SK-N-SH (cell line): ENCODE data around the gene PER1.
A peak's percentile ranks its signal among the peaks of the same experiment; 100 is the strongest.

Experiments used
- EP300 ChIP-seq, 2 experiments: IDR thresholded peaks; 2 replicates each; pipeline versions ENCODE4 v1.4.0 to v1.6.1; 2012; ENCODE audit warnings: borderline replicate concordance in 1 of 2, low read depth in 1 of 2, low read length in 1 of 2
- FOXM1 ChIP-seq: IDR thresholded peaks from 2 replicates; pipeline ENCODE4 v1.4.0; 2012; ENCODE audit warnings: low read depth, mild to moderate bottlenecking
- POLR2AphosphoS5 ChIP-seq: IDR thresholded peaks from 2 replicates; pipeline ENCODE4 v1.6.1; 2012; ENCODE audit warnings: low read depth, low read length
- RCOR1 ChIP-seq: fragments of 150-350 bp; IDR thresholded peaks from 2 replicates; pipeline ENCODE4 v1.6.1; 2017; ENCODE audit warnings: antibody characterized with exemption, low read length
- SMC3 ChIP-seq: IDR thresholded peaks from 2 replicates; pipeline ENCODE4 v1.6.1; 2012; ENCODE audit warnings: low read depth, low read length, improper control_type of control experiment
- TCF12 ChIP-seq: IDR thresholded peaks from 2 replicates; pipeline ENCODE4 v1.4.0; 2012
- TF ChIP-seq, protein P1 (sequence below): fragments of 200-600 bp; sonication (generic); IDR thresholded peaks from 2 replicates; pipeline ENCODE4 v1.6.1; 2017; ENCODE audit warnings: antibody characterized with exemption, mild to moderate bottlenecking, moderate library complexity
- TF ChIP-seq, protein P2 (sequence below): IDR thresholded peaks from 2 replicates; pipeline ENCODE4 v1.6.1; 2012; ENCODE audit warnings: mild to moderate bottlenecking, low read depth, low read length, moderate library complexity

DNA sequence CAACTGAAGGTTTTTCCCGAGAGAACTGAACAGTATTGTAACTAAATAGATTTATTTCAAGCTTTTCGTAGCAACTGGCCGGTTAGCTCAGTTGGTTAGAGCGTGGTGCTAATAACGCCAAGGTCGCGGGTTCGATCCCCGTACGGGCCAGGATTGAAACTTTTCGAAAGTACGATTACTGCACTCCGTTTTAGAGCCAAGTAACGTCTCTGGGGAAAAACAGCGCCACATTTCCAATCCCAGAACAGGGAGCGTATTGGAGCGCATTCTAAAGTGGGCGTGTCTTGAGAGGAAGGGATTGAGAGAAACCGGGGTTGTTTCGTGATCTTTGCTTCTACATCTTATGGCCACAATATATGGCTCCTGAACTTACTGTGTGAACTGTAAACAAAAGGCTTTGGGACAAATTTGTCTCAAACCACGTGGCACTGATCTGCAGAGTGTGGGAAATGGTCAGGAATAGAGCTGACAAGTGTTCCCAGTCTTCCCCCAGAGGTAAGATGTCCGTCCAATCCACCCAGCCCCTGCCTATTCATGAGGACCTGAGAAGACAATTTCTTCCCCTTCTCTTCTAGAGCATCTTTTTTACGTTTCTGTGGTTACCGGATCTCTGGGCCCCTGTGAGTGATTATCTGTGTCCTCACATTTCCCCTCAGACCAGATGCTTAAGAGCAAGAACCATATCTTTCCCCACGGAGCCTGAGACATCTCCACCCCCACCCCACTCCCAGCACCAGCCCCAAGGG, 35.5 kb upstream of the PER1 start:
- TF ChIP-seq, protein P1, sequence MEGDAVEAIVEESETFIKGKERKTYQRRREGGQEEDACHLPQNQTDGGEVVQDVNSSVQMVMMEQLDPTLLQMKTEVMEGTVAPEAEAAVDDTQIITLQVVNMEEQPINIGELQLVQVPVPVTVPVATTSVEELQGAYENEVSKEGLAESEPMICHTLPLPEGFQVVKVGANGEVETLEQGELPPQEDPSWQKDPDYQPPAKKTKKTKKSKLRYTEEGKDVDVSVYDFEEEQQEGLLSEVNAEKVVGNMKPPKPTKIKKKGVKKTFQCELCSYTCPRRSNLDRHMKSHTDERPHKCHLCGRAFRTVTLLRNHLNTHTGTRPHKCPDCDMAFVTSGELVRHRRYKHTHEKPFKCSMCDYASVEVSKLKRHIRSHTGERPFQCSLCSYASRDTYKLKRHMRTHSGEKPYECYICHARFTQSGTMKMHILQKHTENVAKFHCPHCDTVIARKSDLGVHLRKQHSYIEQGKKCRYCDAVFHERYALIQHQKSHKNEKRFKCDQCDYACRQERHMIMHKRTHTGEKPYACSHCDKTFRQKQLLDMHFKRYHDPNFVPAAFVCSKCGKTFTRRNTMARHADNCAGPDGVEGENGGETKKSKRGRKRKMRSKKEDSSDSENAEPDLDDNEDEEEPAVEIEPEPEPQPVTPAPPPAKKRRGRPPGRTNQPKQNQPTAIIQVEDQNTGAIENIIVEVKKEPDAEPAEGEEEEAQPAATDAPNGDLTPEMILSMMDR, result peak; percentile 21
- TF ChIP-seq TCF12 (peak; percentile 23; the same call in 1 of the 2 replicates), POLR2AphosphoS5 (peak; percentile 88), EP300 (IDR thresholded peaks at IDR 0.05; ENCODE audit: borderline replicate concordance in 1 of 2, low read depth in 1 of 2, low read length in 1 of 2) (0 out of 4 replicates have a peak, but pooled peaks of 1 of the 2 experiments have one; percentile 44), RCOR1 (peak; percentile 77), SMC3 (0 out of 2 replicates have a peak, but pooled peaks have one; percentile 7), FOXM1 (no peak)
- TF ChIP-seq, protein P2, sequence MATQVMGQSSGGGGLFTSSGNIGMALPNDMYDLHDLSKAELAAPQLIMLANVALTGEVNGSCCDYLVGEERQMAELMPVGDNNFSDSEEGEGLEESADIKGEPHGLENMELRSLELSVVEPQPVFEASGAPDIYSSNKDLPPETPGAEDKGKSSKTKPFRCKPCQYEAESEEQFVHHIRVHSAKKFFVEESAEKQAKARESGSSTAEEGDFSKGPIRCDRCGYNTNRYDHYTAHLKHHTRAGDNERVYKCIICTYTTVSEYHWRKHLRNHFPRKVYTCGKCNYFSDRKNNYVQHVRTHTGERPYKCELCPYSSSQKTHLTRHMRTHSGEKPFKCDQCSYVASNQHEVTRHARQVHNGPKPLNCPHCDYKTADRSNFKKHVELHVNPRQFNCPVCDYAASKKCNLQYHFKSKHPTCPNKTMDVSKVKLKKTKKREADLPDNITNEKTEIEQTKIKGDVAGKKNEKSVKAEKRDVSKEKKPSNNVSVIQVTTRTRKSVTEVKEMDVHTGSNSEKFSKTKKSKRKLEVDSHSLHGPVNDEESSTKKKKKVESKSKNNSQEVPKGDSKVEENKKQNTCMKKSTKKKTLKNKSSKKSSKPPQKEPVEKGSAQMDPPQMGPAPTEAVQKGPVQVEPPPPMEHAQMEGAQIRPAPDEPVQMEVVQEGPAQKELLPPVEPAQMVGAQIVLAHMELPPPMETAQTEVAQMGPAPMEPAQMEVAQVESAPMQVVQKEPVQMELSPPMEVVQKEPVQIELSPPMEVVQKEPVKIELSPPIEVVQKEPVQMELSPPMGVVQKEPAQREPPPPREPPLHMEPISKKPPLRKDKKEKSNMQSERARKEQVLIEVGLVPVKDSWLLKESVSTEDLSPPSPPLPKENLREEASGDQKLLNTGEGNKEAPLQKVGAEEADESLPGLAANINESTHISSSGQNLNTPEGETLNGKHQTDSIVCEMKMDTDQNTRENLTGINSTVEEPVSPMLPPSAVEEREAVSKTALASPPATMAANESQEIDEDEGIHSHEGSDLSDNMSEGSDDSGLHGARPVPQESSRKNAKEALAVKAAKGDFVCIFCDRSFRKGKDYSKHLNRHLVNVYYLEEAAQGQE, result 0 out of 2 replicates have a peak, but pooled peaks have one; percentile 55
